NCI-H2029 (cell line): ENCODE data around the gene RPH3AL.

Experiments
- DNase-seq: peaks from one replicate; lab custom pipeline; 2025; lab: John Stamatoyannopoulos, UW

RPH3AL gene

DNA sequence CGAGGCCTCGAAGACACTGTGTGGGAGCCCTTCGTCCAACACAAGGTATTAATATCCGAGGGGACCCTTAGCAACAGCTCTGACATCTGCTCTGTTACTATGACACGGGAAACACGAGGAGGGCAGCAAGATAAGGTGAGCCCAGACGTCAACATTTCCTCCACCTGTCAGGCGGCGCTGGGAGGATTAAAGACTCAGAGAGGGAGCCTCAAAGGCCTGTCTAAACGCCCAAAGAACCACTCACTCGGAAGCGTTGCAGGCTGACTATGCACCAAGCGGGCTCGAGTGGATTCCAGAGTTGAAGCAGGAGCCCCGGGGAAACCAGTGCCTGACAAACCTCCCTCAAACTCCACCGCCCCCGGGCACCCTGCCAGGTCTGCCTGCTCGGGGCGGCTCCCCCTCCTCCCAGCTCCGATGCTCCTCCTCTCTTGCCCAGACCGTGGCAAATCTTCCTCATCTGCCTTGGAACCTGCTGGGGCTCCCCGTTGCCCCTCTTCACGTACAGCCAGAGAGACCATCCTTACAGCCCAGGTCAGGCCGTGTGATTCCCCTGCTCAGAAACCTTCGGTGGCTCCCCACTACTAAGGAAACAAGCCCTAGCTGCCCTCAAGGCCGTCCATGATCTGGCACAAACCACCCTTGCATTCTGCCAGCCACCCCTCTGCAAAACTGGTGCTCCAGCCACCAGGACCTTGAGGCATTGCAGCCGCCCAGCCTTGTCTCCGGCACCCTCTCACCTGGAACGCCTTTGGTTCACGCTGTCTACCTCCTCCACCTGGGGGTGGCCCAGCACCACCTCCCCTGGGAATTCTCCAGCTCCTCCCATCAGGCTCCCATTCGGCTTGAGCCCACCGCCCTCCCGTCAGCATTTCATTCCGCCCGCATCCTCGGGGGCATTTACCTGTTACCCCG is 16.2 kb downstream of the RPH3AL start:
- DNase-seq, result peak; percentile 63

DNA sequence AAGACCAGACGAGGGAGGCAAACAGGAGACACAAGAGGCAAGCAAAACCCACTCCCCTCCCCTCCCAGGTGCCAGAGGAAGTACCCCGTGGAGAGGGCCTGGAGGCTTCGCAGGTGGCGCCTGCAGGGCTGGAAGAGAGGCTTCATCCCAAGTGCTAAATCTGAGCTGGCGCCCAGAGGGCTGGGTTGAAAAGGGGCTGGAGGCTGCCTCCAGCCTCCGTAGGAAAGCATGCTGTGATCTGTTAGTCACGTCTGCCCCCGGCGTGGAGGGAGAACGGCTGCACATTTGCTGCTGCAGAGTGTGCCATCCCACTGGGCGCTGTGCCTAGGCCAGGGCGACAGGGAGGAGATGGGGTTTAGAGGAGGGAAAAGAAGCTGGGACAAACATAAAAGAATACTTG is 16.9 kb downstream of the RPH3AL start:
- peak; percentile 28 for DNase-seq

DNA sequence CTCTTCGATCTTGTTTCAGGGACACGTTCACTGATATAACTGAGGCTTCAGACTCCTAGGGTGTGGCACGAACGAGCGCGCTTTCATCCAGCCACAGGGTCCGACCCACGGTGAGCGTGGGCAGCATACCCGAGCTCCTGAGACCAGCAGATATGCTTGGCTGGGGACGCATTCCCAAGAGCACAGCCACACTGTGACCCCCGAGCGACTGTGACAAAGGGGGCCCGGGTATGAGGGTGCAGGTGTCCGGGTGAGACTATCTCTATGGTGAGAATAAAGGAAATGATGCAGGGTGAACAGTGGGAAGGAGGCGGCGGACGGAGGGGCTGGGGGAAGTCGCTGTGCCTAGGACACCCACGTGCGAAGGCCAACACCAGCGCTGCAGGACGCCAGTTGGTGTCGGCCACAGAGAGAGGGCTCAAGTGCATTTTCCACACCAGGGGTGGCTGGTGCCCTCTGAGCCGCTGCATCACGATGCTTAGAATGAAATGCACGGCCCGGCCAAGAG is 17.6 kb downstream of the RPH3AL start:
- DNase-seq, result no peak

DNA sequence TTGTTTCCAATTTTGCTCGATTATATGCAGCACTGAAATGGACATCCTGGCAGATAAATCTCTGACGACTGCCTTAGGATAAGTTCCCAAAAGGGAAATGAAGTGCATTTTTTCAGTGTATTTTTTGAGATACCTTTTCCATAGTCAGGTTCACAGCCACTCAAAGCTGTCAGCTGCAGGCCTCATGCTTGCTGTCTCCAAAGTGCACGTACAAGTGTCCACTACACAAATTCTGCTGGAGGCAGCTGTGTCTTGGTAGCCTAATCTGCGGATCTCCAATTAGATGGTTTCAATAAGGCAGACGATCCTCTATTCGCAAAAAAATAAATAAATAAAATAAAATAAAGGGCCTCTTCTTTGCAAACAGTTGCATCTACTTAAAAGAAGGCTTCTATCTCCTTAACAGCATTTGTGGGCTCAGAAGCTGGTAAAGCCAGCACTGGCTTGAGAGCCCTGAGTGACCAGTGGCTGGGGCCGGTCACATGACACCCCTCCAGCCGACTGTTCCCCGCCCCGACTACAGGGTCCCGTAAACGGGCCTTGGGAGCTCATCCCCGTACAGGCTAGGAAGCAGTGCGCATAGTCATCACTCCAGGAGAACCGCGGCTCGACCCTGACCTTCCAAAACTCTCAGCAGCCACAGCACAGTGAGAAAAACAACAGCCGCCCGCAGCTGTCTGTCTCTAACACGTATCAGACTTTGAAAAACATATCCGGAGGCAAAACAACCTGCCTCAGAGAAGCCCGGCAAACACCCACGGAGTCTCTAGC is 18.8 kb downstream of the RPH3AL start:
- no peak for DNase-seq

DNA sequence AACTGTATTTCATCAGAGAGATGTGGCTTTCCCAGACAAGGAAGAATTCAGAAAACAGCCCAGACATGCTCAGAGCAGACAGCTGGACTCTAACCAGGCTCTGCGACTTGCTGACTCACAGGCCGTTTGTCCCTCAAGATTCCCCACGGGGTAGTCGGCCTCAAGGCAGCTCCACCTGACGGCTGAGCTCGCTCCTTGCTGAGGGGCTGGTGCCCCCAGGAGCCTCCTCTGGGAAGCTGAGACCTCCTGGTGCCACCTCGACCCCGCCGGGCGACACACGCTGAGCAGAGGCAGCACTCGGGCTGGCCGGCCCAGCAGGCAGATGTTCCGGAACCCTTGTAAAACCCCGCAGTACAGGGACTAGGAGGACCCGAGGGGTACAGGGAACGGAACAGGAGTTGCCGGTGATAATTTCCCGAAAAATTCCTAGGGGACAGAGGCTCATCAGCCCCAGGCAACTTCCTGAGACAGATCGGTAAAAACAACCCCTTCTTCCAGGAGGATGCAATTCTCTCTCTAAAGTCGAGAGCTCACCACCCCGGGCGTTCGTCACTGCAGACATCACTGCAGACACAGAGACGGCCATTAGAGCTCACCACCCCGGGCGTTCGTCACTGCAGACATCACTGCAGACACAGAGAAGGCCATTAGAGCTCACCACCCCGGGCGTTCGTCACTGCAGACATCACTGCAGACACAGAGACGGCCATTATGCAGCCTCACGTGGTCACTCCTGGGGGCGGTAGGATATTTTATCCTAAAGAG is 19.9 kb downstream of the RPH3AL start:
- no peak for DNase-seq

DNA sequence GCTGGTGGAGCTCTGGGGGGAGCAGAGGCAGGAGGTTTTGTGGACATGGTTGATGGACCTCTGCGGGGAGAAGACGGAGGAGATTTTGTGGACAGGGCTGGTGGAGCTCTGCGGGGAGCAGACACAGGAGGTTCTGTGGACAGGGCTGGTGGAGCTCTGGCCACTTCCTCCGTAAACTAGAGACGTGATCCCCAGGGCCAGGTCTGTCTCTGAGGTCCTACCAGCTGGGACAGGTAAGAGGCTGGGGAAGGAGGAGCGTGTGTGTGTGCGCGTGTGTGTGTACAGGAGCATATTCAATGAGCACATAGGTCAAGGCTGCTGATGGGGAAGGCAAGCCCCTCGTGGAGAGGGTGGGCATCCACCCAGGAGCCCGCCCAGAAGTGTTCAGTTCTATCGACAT is 20.6 kb downstream of the RPH3AL start:
- no peak for DNase-seq

DNA sequence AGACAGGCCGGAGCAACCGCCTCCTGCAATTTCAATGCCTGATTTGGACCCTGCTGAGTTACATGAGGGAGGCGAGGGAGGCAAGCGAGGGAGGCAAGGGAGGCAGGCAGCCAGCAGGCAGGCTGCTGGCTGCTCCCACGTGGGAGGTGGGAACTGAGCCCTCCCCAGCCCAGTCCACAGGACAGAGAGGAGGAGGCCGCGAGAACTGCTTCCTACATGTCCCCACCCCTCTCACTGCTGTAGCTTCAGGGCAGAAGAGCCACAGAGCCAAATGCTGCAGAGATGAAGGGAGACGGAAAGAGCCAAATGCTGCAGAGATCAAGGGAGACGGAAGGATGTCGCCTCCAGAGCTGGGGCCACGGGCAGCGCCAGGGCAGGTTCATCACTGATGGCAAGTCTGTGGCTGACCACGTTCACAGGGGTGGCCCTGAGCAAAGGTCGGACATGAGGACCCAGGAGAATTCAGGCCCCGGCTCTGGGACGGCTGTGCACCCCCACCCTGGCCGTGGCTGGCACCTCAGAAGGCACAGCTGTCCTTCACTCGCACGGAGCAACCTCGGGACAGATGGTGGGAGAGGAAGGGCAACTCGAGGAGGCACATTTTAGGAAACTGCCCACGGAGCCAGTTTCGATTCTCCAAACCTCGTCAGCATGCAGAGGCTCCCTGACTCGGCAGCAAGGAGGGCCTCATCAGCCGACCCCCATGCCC is 21.5 kb downstream of the RPH3AL start:
- DNase-seq, result no peak

DNA sequence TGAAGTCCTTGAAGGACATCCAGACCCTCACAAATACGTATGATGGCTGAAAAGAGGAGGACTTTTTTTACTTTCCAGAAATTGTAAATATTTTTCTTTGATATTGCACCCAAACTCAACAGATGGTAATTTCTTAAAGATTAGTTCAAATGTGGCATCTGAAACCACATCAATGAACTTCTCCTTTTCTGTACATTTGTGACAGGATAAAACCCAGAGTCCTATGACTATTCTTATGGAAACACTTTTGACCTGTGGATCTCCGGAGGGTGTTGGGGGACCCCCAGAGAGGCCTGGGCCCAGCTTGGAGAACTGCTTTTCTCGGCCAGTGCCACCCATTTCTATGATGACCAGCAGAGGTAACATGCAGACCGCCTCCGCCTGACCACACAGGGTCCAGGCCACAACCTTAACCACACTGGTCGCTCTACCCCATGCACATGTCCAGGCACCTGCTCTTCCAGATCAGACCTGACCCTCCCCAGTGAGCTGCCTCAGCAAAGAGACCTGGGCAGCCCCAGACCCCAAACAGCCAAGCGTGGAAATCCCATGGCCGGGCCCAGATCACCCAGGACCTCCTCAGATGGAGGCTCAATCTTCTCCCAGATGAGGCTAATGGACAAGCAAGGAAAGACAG is 22.7 kb downstream of the RPH3AL start:
- no peak for DNase-seq

DNA sequence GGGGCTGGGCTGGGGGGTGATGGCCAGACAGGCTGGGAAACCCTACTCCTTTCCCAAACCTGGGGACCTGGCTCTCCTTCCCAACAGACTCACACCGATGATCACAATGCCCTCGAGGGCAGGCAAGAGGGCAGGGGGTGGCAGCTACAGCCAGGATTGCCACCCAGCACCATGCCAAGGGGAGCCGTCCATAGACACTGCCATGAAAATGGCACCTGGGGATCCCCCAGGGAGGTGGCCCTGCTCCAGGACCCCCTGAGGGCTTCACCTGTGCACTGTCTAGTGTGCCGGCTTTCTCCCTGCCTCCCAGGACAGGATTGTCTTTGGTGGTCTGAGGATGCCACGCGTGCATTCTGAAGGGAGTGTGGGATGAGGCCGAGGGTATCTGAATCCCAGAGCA is 24.6 kb downstream of the RPH3AL start:
- DNase-seq, result no peak

DNA sequence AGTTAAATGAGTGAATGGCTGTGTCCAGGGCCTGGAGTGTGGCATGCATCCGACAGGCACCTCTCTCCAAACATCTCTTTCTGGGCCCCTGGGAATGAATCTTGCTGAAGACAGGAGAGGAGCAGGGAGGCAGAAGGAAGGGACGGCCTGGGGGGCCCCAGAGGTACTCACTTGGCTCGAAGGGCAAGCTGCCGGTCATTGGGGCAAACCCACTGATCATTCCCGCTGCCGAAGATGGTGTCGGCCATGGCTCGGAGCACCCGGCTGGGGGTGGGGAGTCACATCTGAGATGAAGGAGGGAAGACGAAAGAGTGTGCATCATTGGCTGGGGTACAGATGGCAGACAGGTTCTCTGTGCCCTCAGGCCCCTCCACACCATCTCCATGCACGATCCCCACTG is 25.3 kb downstream of the RPH3AL start:
- no peak for DNase-seq

DNA sequence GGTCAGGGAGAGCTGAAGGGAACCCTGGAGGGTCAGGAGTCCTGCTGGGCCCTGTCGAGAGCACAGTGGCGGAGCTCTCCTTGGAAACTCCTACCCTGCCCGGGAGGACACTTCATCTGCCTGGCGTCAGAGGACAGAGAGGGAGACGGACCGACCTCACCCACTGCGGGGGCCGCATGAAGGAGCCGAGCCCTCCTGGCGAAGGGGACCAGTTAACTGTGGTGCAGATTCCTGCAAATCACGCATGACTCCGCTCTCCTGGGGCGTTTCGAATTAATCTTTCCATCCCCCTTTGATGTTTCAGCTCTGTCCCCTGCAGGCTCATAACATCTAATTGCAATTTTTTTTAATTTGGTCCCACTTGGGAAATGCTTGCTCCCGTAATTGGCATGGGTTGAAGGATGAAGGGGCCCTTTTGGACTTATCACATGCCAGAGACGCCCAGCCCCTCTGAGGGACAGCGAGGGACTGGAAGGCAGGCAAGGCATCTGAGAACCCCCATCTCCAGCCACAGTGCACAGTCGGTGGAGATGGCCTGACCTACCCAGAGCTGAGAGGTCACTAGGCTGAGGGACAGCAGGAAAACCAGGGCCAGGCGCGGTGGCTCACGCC is 26.5 kb downstream of the RPH3AL start:
- DNase-seq, result no peak

DNA sequence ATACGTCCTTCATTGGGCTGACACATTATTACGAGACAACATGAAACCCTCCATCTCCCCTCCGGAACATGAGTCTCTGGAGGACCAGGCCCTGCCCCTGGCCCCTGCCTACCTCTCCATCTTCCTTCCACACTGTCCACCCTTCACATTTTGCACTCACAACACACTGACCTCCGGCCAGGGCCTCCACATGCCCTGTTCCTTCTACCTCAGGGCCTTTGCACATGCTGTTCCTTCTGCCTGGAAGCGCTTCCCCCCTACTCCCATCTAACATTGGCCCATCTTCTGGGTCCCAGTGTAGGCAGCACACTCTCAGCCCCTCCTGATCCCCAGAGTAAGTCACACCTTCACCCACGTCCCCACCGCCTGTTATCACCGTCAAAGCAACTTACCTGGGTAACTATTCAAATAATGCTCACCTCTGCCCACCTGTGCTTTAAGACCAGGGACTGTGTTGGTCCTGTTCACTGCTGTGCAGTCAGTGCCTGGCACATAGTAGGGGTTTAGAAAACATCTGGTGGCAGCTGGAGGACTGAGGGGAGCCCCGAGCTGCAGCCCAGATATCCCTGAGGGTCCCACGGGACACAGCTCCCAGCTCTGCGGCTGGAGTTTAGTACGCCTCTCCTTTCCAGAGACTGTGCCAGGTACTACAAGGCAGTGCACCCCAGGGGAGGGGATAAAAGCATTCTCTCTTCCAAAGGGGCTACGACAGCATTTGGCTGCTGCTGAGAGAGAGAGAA is 27.2 kb downstream of the RPH3AL start:
- DNase-seq, result no peak

DNA sequence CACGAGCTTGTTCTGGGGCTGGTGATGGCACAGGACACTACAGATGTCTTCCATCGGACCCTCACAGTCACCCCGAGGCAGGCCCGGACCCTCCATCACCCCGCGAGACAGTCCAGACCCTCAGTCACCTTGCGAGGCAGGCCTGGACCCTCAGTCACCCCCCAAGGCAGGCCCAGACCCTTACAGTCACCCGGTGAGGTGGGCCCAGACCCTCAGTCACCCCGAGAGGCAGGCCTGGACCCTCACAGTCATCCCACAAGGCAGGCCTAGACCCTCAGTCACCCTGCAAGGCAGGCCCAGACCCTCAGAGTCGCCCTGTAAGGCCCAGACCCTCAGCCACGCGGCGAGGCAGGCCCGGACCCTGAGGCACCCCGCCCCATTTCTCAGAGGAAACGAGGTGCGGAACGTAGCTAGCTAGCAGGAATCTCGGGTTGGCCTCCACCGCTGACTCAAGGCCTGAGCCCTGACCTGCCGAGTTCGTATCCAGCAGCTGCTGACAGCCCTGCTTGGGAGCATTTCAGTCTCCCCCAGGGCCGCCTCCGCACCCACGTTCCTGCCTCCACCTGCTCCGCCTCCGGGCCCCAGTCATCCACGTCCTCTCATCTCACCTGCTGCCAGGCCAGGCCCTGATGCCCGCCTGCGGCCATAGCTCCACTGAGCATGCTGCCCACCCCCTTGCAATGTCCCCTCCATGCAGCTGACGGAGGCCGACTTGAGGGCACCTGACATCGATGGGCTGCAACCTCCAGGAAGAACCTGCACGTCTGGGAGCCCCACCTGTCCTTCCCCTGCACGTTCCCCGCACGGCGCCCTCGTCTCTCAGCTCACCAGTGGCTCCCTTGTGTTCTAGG is 28.7 kb downstream of the RPH3AL start:
- DNase-seq, result no peak

DNA sequence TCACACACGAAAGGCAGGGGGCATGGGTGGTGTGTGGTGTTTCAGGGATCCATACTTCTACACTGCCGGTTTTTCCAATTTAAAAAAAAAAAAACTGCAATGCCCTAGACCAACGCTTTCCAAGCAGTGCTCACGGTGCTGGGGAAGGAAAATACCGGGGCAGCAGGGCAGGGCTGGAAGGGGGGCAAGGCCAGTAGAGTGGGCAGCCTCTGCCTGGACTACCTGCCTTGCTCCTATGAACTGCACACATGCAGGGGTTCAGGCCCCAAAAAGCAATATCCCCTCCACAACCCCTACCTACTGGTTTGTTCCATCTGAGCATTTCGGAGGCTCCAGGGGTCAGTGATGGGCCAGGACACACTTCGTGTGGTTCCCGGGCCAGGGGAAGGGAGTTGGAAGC is 29.4 kb downstream of the RPH3AL start:
- no peak for DNase-seq

DNA sequence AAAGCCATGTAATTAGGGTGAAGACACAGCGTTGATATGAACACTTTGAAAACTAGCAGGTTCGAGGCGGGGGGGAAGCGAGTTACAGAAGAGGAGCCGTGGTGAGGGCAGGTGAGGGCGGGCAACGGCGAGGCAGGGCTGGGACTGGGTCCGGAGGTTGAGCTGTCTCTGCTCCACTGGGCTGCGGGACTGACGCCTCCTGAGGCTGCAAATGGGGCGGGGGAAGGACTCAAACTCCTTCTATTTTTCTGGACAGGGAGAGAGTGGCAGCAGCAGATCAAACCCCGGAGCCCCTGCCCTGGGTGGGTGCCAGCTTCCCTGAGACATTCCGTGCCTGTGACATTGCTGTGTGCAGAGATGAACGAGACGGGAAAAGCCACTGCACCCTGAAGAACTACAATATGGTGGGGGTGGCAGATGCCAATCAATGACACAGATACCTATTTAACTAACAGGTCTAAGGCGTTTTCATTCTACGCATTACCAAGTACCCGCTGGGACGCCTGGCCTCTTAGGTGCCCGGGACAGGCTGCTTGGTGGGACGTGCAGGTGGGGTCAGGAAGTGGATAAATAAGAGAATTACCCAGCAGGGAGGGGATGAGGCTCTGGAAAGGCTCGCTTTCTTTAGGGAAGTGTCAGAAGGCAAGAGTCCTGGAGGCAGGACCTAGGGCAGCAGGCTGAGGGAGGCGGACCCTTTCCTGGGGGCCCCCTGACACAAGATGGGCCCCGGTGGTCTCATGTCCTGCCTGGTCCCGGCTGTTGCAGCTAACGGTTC is 30.4 kb downstream of the RPH3AL start:
- no peak for DNase-seq

DNA sequence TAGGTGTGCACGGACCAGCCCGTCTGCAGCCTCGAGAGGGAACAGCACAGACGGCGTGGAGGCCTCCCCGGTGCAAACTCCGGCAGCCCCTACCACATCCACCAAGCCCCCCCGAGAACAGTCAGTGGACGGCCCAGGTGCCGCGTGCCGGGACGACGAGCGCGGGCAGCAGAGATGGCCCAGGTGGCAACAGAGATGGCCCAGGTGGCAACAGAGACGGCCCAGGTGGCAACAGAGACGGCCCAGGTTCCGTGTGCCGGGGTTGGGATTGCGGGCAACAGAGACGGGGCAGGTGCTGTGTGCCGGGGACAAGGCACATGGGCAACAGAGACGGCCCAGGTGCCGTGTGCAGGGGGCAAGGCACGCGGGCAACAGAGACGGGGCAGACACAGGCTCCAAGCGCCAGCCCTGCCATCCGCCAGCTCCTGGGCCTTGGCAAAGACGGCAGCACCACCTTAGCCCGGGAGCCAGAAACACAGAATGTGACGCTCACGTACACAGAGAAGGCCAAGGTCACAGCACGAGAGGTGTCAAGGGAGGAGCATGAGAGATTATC is 31.1 kb downstream of the RPH3AL start:
- no peak for DNase-seq

DNA sequence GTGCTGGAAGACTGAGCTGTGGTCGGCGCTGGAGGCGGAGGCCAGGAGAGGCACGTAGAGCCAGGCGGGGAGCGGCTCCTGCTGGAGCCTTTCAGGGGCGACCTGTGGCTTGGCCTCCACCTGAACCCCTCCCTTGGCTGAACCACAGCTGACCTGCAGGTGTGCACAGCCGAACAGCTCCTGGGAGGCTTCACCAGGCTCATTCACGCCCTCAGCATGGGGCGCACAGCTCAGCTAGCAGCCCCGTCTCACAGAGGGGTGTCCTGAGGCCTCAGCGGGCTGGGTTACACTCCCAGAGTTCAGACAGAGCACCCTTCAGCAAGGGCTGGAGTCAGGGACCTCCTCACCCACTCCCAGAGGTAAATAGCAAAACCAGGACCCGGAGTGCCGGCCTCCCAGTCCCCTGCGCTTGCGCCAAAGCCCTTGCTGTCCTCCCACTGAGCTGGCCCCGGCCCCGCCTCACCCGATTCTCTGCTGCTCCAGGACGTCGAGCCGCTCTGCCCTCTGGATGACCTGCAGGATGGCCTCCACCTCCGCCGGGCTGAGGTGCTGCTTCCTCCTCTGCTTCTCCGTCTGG is 31.7 kb downstream of the RPH3AL start:
- no peak for DNase-seq

DNA sequence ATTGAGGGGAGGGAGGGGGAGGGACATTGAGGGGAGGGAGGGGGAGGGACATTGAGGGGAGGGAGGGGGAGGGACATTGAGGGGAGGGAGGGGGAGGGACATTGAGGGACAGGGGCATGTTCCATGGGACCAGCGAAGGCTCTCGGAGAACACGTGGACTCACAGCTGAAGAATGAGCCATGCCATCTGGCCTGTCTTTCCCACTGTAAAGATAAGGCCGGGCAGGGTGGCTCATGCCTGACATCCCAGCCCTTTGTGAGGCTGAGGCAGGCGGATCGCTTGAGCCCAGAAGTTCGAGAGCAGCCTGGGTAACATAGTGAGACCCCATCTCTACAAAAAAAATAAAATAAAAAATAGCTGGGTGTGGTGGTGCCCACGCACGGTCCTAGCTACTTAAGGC is 32.5 kb downstream of the RPH3AL start:
- DNase-seq, result no peak
